IMR-90 (cell line): ENCODE data around the gene CDC25A.

Experiments used
- BHLHE40 ChIP-seq: fragments of 150-350 bp; IDR thresholded peaks from 2 replicates; pipeline ENCODE4 v1.6.1; 2016; ENCODE audit warnings: mild to moderate bottlenecking, low read depth, low read length
- CTCF ChIP-seq: conservative IDR thresholded peaks from 2 replicates; pipeline ENCODE4 v1.5.1; 2012; ENCODE audit warnings: mild to moderate bottlenecking, low read depth, low read length, improper control_type of control experiment
- ELK1 ChIP-seq: fragments of 150-350 bp; IDR thresholded peaks from 2 replicates; pipeline ENCODE4 v1.6.1; 2016; ENCODE audit warnings: low read depth, mild to moderate bottlenecking, low read length, moderate library complexity, borderline replicate concordance
- MAZ ChIP-seq: IDR thresholded peaks from 2 replicates; pipeline ENCODE4 v1.6.1; 2012; ENCODE audit warnings: low read depth, mild to moderate bottlenecking, low read length, improper control_type of control experiment, moderate library complexity, borderline replicate concordance
- MXI1 ChIP-seq: IDR thresholded peaks from 2 replicates; pipeline ENCODE4 v1.6.1; 2012; ENCODE audit warnings: low read depth, mild to moderate bottlenecking, low read length, moderate library complexity, borderline replicate concordance
- USF2 ChIP-seq: fragments of 150-350 bp; IDR thresholded peaks from 2 replicates; pipeline ENCODE4 v1.6.1; 2017; ENCODE audit warnings: mild to moderate bottlenecking, antibody characterized with exemption, low read length, low read depth

GRCh38 chr3:48185129-48185528, 3.1 kb downstream of the CDC25A start:
- no peak for TF ChIP-seq CTCF
- TF ChIP-seq BHLHE40: no peak
- no peak for TF ChIP-seq ELK1
- no peak for TF ChIP-seq MAZ
- TF ChIP-seq MXI1: no peak
- no peak for TF ChIP-seq USF2
